GM12878 (cell line): Measurements from ENCODE around the gene DGKA. TPM values are rescaled to one million over a fixed set of nuclear protein-coding genes. Genes with fewer than 3 reads are reported as not detected.

Experiments
- CREM ChIP-seq: IDR thresholded peaks from 2 replicates; pipeline ENCODE4 v1.6.1; 2014; ENCODE audit warnings: antibody characterized with exemption, low read depth
- EZH2 ChIP-seq: IDR thresholded peaks from 2 replicates; pipeline ENCODE4 v1.6.1; 2012; ENCODE audit warnings: low read depth, mild to moderate bottlenecking, control low read depth, inconsistent platforms, low read length, borderline replicate concordance; ENCODE audit not compliant: control insufficient read depth
- GATAD2B ChIP-seq: fragments of 450-650 bp; conservative IDR thresholded peaks from 2 replicates; pipeline ENCODE4 v1.6.1; 2017; ENCODE audit warnings: low read depth, mild to moderate bottlenecking, moderate library complexity
- KAT2A ChIP-seq: conservative IDR thresholded peaks from 2 replicates; pipeline ENCODE4 v1.6.1; 2011; ENCODE audit warnings: low read depth, low read length; ENCODE audit not compliant: control insufficient read depth
- MYB ChIP-seq: fragments of 150-350 bp; IDR thresholded peaks from 2 replicates; pipeline ENCODE4 v1.6.1; 2014; ENCODE audit warnings: mild to moderate bottlenecking, low read depth, low read length, borderline replicate concordance
- POLR2AphosphoS2 ChIP-seq: IDR thresholded peaks from 2 replicates; pipeline ENCODE4 v1.6.1; 2011; ENCODE audit warnings: low read depth, mild to moderate bottlenecking, low read length, improper control_type of control experiment, moderate library complexity
- SIN3A ChIP-seq: IDR thresholded peaks from 2 replicates; pipeline ENCODE4 v1.6.1; 2012; ENCODE audit warnings: low read depth, low read length, improper control_type of control experiment
- SMC3 ChIP-seq: IDR thresholded peaks from 2 replicates; pipeline ENCODE4 v1.6.1; 2011; ENCODE audit warnings: low read length, improper control_type of control experiment, borderline replicate concordance
- SREBF1 ChIP-seq: IDR thresholded peaks from 2 replicates; pipeline ENCODE4 v1.6.1; 2012; ENCODE audit warnings: mild to moderate bottlenecking, low read length
- ZSCAN29 ChIP-seq: fragments of 450-650 bp; IDR thresholded peaks from 2 replicates; pipeline ENCODE4 v1.6.1; 2017; ENCODE audit warnings: mild to moderate bottlenecking, moderate library complexity
- polyA plus RNA-seq, 11 experiments: library from polyadenylated mRNA; depleted of rRNA in 4 of 11; unstranded in 6 of 11; stranded (reverse) in 5 of 11; fragments of >200 nt; fragmentation: Nextera tagmentation in 4 of 11; fragmentation: Illumina TruSeq in 1 of 11; extraction: Ambion mirVana in 4 of 11; extraction: Trizol in 1 of 11; gene quantifications; 1 replicate in 1 of 11; 2 replicates in 10 of 11; pipeline versions ENCODE4 v1.2.1 to v1.2.3, GENCODE V29; 2011 to 2016; ENCODE audit warnings: inconsistent platforms in 2 of 11, missing spikeins in 2 of 11, low read depth in 1 of 11
- total RNA-seq, 4 experiments: library from RNA; depleted of rRNA in 3 of 4; stranded (reverse); fragments of >200 nt in 3 of 4; fragmentation: Illumina TruSeq in 1 of 4; extraction: Trizol in 1 of 4; gene quantifications; 2 replicates each; pipeline versions ENCODE4 v1.2.1 to v1.2.3, GENCODE V29; 2013 to 2021
- TF ChIP-seq, protein P1 (sequence below): IDR thresholded peaks from 2 replicates; pipeline ENCODE4 v1.6.1; 2012; ENCODE audit warnings: low read depth, low read length, improper control_type of control experiment
- TF ChIP-seq, protein P2 (sequence below): fragments of 450-650 bp; IDR thresholded peaks from 2 replicates; pipeline ENCODE4 v1.6.1; 2017; ENCODE audit warnings: mild to moderate bottlenecking, low read depth, inconsistent platforms; ENCODE audit not compliant: poor library complexity, severe bottlenecking

Gene DGKA
- total and polyA plus RNA-seq, 10 of the 15 experiments (the other 5 are each of a cell fraction or from before 2014, with no cell fraction given) = 14.0 to 65.5 (median 37.1) TPM

DNA sequence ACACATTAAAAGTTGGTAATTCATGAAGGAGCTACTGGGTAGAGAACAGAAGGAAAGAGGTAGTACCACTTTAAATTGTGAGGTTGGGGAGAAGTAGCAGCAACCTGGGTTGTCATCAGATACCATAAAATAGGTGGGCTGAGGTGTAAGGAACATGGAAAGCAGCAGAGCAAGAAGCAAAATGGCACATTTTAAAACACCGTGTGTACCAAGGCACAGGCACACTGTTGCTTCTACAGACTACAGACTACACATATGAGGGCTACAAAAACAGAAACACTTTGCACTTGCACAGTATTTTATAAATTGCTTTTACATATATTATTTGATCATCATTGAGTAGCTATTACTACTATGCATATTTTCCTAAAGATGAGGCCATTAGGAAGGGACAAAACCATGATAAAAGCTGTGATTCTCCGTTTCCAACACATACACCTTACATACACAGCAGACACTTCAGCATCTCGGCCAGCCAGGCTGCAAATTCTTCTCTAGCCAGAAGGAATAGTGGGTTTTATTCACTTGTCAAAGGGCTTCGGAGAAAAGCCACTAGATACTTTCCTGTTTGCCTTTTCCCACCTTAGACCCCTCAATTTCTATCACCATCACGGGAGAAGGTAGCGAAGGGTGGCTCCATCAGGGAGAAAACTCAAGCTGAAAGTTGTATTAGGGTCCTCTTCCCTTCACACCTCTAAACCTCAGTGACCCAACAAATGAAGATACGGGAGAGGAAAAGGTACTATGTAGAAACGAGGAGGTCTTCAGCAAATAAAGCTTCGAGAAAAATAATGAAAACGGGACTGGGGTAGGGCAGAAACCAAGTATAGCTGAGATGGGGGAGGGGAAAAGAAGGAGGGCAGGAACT is 4.9 kb upstream of the DGKA start (continued):
- TF ChIP-seq ZSCAN29 (no peak), POLR2AphosphoS2 (no peak), KAT2A (no peak), SREBF1 (no peak), SIN3A (no peak), EZH2 (no peak), GATAD2B (no peak), MYB (no peak), CREM (no peak), SMC3 (no peak)
- TF ChIP-seq, protein P1, sequence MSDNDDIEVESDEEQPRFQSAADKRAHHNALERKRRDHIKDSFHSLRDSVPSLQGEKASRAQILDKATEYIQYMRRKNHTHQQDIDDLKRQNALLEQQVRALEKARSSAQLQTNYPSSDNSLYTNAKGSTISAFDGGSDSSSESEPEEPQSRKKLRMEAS = no peak; the same call in 1 of the 2 replicates
- TF ChIP-seq, protein P2, sequence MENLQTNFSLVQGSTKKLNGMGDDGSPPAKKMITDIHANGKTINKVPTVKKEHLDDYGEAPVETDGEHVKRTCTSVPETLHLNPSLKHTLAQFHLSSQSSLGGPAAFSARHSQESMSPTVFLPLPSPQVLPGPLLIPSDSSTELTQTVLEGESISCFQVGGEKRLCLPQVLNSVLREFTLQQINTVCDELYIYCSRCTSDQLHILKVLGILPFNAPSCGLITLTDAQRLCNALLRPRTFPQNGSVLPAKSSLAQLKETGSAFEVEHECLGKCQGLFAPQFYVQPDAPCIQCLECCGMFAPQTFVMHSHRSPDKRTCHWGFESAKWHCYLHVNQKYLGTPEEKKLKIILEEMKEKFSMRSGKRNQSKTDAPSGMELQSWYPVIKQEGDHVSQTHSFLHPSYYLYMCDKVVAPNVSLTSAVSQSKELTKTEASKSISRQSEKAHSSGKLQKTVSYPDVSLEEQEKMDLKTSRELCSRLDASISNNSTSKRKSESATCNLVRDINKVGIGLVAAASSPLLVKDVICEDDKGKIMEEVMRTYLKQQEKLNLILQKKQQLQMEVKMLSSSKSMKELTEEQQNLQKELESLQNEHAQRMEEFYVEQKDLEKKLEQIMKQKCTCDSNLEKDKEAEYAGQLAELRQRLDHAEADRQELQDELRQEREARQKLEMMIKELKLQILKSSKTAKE = no peak
